Vagina (tissue), 2 donors: Measurements from ENCODE around the gene LMBR1. TPM values are rescaled to one million over a fixed set of nuclear protein-coding genes. Genes with fewer than 3 reads are reported as not detected.

Experiments used
- DNase-seq, 2 donors: peaks; one replicate each; pipeline ENCODE4 v3.0.0-alpha.2; 2017; ENCODE audit errors: extremely low spot score in 2 of 2
- H3K27ac ChIP-seq: fragments of 200-600 bp; sonication (generic); one replicate; pipeline ENCODE4 v1.5.1; 2019
- H3K27me3 ChIP-seq: fragments of 200-600 bp; sonication (generic); one replicate; pipeline ENCODE4 v1.5.1; 2019
- H3K36me3 ChIP-seq, 2 donors: fragments of 200-600 bp; sonication (generic); one replicate each; pipeline ENCODE4 v1.5.1; 2017 to 2019
- H3K4me1 ChIP-seq: fragments of 200-600 bp; sonication (generic); one replicate; pipeline ENCODE4 v1.5.1; 2019
- H3K4me3 ChIP-seq, 2 donors: fragments of 200-600 bp; sonication (generic); 1 replicate in 1 of 2; 2 replicates in 1 of 2; pipeline ENCODE4 v1.5.1; 2016 to 2019
- H3K9me3 ChIP-seq: fragments of 200-600 bp; sonication (generic); one replicate; pipeline ENCODE4 v1.5.1; 2019
- POLR2A ChIP-seq, 2 donors: fragments of 450-650 bp; IDR thresholded peaks; one replicate each; pipeline ENCODE4 v1.6.1; 2017; ENCODE audit warnings: antibody characterized with exemption in 2 of 2, mild to moderate bottlenecking in 2 of 2, moderate library complexity in 2 of 2
- POLR2AphosphoS5 ChIP-seq, 2 donors: sonication (generic); formaldehyde crosslinking; IDR thresholded peaks; one replicate each; pipeline ENCODE4 v1.9.0; 2017; ENCODE audit warnings: antibody characterized with exemption in 2 of 2, mild to moderate bottlenecking in 2 of 2, low read depth in 1 of 2; ENCODE audit not compliant: insufficient read depth in 1 of 2
- intact Hi-C: fragments of 100-400 bp; cut with DNase I; formaldehyde crosslinking; loops from one replicate; pipeline ENCODE4 v1.15.1; 2023
- total RNA-seq: library from RNA; depleted of rRNA; stranded (reverse); fragments of >200 nt; gene quantifications from one replicate; pipeline ENCODE4 v1.2.3, GENCODE V29; 2016
- TF ChIP-seq, protein P1 (sequence below), 3 experiments: fragments of 450-650 bp in 2 of 3; fragments of 200-600 bp in 1 of 3; sonication (generic) in 1 of 3; IDR thresholded peaks; one replicate each; pipeline ENCODE4 v1.5.1; 2017 to 2019; ENCODE audit warnings: antibody characterized with exemption in 3 of 3, mild to moderate bottlenecking in 2 of 3, moderate library complexity in 2 of 3

Gene LMBR1
- total RNA-seq, 1 donor from 2014 or later, result 45.7 TPM

DNA sequence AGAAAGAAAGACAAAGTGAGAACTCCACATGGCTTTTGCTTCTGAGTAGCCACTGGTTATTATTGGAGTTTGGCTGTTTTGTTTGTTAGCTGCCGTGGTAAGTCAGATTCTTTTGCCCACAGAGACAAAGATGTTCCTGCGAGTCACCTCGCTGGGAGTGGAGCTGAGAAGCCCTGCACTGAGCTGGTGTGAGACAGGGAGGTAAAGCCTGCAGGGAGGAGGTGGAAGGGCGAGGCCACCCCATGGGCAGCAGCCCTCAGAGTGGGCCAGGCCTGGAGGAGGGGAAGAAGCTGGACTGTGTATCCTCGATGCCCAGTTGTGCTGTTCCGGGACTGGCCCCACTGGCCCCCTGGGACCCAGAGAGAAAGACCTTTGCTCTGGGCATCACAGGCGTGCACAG lies 42.3 kb upstream of the LMBR1 start:
- Histone ChIP-seq H3K9me3 (no peaks in the 10 kb centered on the region), H3K27ac (no peak overlapping the region), H3K36me3 (no peaks in the 10 kb centered on the region), H3K27me3 (no peaks in the 10 kb centered on the region), H3K4me1 (no peaks in the 10 kb centered on the region), H3K4me3 (no peak overlapping the region)
- intact Hi-C loops, result no loop called here
- TF ChIP-seq, protein P1, sequence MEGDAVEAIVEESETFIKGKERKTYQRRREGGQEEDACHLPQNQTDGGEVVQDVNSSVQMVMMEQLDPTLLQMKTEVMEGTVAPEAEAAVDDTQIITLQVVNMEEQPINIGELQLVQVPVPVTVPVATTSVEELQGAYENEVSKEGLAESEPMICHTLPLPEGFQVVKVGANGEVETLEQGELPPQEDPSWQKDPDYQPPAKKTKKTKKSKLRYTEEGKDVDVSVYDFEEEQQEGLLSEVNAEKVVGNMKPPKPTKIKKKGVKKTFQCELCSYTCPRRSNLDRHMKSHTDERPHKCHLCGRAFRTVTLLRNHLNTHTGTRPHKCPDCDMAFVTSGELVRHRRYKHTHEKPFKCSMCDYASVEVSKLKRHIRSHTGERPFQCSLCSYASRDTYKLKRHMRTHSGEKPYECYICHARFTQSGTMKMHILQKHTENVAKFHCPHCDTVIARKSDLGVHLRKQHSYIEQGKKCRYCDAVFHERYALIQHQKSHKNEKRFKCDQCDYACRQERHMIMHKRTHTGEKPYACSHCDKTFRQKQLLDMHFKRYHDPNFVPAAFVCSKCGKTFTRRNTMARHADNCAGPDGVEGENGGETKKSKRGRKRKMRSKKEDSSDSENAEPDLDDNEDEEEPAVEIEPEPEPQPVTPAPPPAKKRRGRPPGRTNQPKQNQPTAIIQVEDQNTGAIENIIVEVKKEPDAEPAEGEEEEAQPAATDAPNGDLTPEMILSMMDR (IDR thresholded peaks at IDR 0.05), result no peak
- TF ChIP-seq POLR2A (IDR thresholded peaks at IDR 0.05), result no peak
- TF ChIP-seq POLR2AphosphoS5 (IDR thresholded peaks at IDR 0.05; ENCODE audit: insufficient read depth in 1 of 2, low read depth in 1 of 2), result no peak
- no peak for DNase-seq

DNA sequence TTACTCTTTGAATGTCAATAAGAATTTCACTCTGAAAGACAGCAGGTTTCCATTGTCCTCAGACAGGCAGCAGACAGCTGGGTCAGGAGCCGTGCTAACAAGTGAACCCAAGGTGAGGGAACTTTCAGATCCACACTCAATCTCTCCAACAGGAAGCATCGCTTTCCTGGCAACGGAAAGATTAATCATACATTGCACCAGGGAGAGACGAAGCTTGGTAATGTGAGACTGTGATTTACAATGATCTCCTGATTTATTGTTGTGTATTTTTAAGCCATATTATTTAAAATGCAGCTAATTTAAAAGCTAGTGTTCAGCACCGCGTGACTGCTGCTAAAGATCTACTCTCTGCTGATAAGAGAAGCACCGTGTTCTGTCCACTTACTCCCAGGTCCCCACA lies 39.0 kb upstream of the LMBR1 start:
- peaks cover 12% of the 10 kb centered on the region for H3K4me1 ChIP-seq

GRCh38 chr7:156929789-156930539 lies 37.0 kb upstream of the LMBR1 start:
- no peak for DNase-seq
- Histone ChIP-seq H3K36me3 (no peaks in the 10 kb centered on the region), H3K4me1 (peaks cover 12% of the 10 kb centered on the region), H3K27ac (no peak overlapping the region), H3K27me3 (no peaks in the 10 kb centered on the region), H3K9me3 (no peaks in the 10 kb centered on the region), H3K4me3 (no peak overlapping the region)
- TF ChIP-seq POLR2AphosphoS5 (IDR thresholded peaks at IDR 0.05; ENCODE audit: insufficient read depth in 1 of 2, low read depth in 1 of 2), result no peak
- no peak for TF ChIP-seq POLR2A (IDR thresholded peaks at IDR 0.05)
- TF ChIP-seq, protein P1 (IDR thresholded peaks at IDR 0.05), result no peak
- intact Hi-C loops, result no loop called here

More for the DNA sequence above, 39.0 kb upstream of the LMBR1 start:
- H3K27me3 ChIP-seq, result no peaks in the 10 kb centered on the region
- H3K4me3 ChIP-seq, result no peak overlapping the region
- TF ChIP-seq POLR2A (IDR thresholded peaks at IDR 0.05), result no peak
- TF ChIP-seq, protein P1 (IDR thresholded peaks at IDR 0.05), result no peak
- TF ChIP-seq POLR2AphosphoS5 (IDR thresholded peaks at IDR 0.05; ENCODE audit: insufficient read depth in 1 of 2, low read depth in 1 of 2), result no peak
- DNase-seq, result no peak
- no peaks in the 10 kb centered on the region for H3K9me3 ChIP-seq
- intact Hi-C loops, result no loop called here
- no peaks in the 10 kb centered on the region for H3K36me3 ChIP-seq
- H3K27ac ChIP-seq, result no peak overlapping the region

- no peaks in the 10 kb centered on the region for H3K36me3 ChIP-seq
- no peak overlapping the region for H3K4me3 ChIP-seq
- no peak overlapping the region for H3K27ac ChIP-seq
- H3K4me1 ChIP-seq, result peaks cover 12% of the 10 kb centered on the region
- no peak for TF ChIP-seq POLR2A (IDR thresholded peaks at IDR 0.05)
- TF ChIP-seq, protein P1 (IDR thresholded peaks at IDR 0.05), result no peak
- no peak for TF ChIP-seq POLR2AphosphoS5 (IDR thresholded peaks at IDR 0.05; ENCODE audit: insufficient read depth in 1 of 2, low read depth in 1 of 2)
- no peaks in the 10 kb centered on the region for H3K9me3 ChIP-seq
- no peak for DNase-seq
- H3K27me3 ChIP-seq, result no peaks in the 10 kb centered on the region
- intact Hi-C loops, result no loop called here
Observed at GRCh38 chr7:156928406-156928747, 35.4 kb upstream of the LMBR1 start.
